NCI-H128 (cell line): Measurements from ENCODE around the gene MBD5.

Experiments
- DNase-seq: peaks from one replicate; lab custom pipeline; 2025; ENCODE audit not compliant: unreplicated experiment; lab: John Stamatoyannopoulos, UW

The MBD5 gene

GRCh38 chr2:148110184-148110583 lies 89.3 kb downstream of the MBD5 start:
- DNase-seq: no peak

GRCh38 chr2:148122788-148123187 lies 101.9 kb downstream of the MBD5 start:
- DNase-seq: no peak

GRCh38 chr2:148124271-148124670 lies 103.4 kb downstream of the MBD5 start:
- no peak for DNase-seq

- no peak for DNase-seq
Observed at GRCh38 chr2:148130581-148130980, 109.7 kb downstream of the MBD5 start.

GRCh38 chr2:148132412-148132811 lies 111.5 kb downstream of the MBD5 start:
- no peak for DNase-seq

- no peak for DNase-seq
Observed at GRCh38 chr2:148135705-148136104, 114.8 kb downstream of the MBD5 start.

GRCh38 chr2:148136441-148136840 lies 115.5 kb downstream of the MBD5 start:
- DNase-seq: no peak

- no peak for DNase-seq
Observed at GRCh38 chr2:148161909-148162435, 141.1 kb downstream of the MBD5 start.

GRCh38 chr2:148162871-148163270 lies 142.0 kb downstream of the MBD5 start:
- no peak for DNase-seq

- DNase-seq: no peak
Observed at GRCh38 chr2:148165975-148166374, 145.1 kb downstream of the MBD5 start.

- no peak for DNase-seq
Observed at GRCh38 chr2:148167241-148167766, 146.4 kb downstream of the MBD5 start.

- no peak for DNase-seq
Observed at GRCh38 chr2:148167855-148168254, 147.0 kb downstream of the MBD5 start.

GRCh38 chr2:148172131-148172753 lies 151.4 kb downstream of the MBD5 start:
- no peak for DNase-seq

GRCh38 chr2:148173168-148173567 lies 152.3 kb downstream of the MBD5 start:
- no peak for DNase-seq

GRCh38 chr2:148177559-148177958 lies 156.7 kb downstream of the MBD5 start:
- DNase-seq: no peak

GRCh38 chr2:148179724-148180123 lies 158.8 kb downstream of the MBD5 start:
- no peak for DNase-seq

GRCh38 chr2:148184976-148185375 lies 164.1 kb downstream of the MBD5 start:
- DNase-seq: no peak

GRCh38 chr2:148194882-148195281 lies 174.0 kb downstream of the MBD5 start:
- DNase-seq: no peak

GRCh38 chr2:148201075-148202004 lies 180.4 kb downstream of the MBD5 start:
- no peak for DNase-seq

- DNase-seq: no peak
Observed at GRCh38 chr2:148202237-148202636, 181.3 kb downstream of the MBD5 start.

- no peak for DNase-seq
Observed at GRCh38 chr2:148207111-148207510, 186.2 kb downstream of the MBD5 start.

- DNase-seq: no peak
Observed at GRCh38 chr2:148209603-148210002, 188.7 kb downstream of the MBD5 start.
